Neural cell (in vitro differentiated cells): Measurements from ENCODE around the gene DNAAF3. TPM values are rescaled to one million over a fixed set of nuclear protein-coding genes. Genes with fewer than 3 reads are reported as not detected.

Experiments used
- H2AFZ ChIP-seq: fragments of 200-600, 300-800 bp; sonication (generic), shearing (Covaris generic); 2 replicates; pipeline ENCODE4 v1.6.0; 2014; ENCODE audit warnings: low read depth, mild to moderate bottlenecking, antibody characterized with exemption, low read length, moderate library complexity
- H3F3A ChIP-seq: fragments of 200-600 bp; shearing (Covaris generic); 2 replicates; pipeline ENCODE4 v1.6.1; 2016; ENCODE audit warnings: mild to moderate bottlenecking, moderate library complexity, mixed read lengths, antibody characterized with exemption, low read length; ENCODE audit not compliant: insufficient read depth, poor library complexity, severe bottlenecking
- H3K27ac ChIP-seq: fragments of 200-600, 300-800 bp; sonication (generic), shearing (Covaris generic); 2 replicates; pipeline ENCODE4 v1.5.1; 2014; ENCODE audit warnings: mild to moderate bottlenecking, low read length, moderate library complexity
- H3K27me3 ChIP-seq: fragments of 300-800, 200-600 bp; sonication (generic), shearing (Covaris generic); 2 replicates; pipeline ENCODE4 v1.6.0; 2014; ENCODE audit warnings: mild to moderate bottlenecking, low read depth, low read length, moderate library complexity; ENCODE audit not compliant: insufficient read depth
- H3K36me3 ChIP-seq: fragments of 300-800, 200-600 bp; sonication (generic), shearing (Covaris generic); 2 replicates; pipeline ENCODE4 v1.5.1; 2014; ENCODE audit warnings: mild to moderate bottlenecking, antibody characterized with exemption, low read length, moderate library complexity; ENCODE audit not compliant: insufficient read depth
- H3K4me2 ChIP-seq: fragments of 300-800, 200-600 bp; sonication (generic), shearing (Covaris generic); 2 replicates; pipeline ENCODE4 v1.6.0; 2014; ENCODE audit warnings: mild to moderate bottlenecking, low read length
- H3K4me3 ChIP-seq: fragments of 300-800, 200-600 bp; sonication (generic), shearing (Covaris generic); 2 replicates; pipeline ENCODE4 v1.5.1; 2014; ENCODE audit warnings: mild to moderate bottlenecking, low read length, moderate library complexity
- H3K79me2 ChIP-seq: fragments of 200-600 bp; shearing (Covaris generic); replicated peaks from 2 replicates; pipeline ENCODE4 v1.6.0; 2014; ENCODE audit warnings: mild to moderate bottlenecking, low read length, moderate library complexity; ENCODE audit not compliant: insufficient read depth
- H3K9ac ChIP-seq: fragments of 300-800, 200-600 bp; sonication (generic), shearing (Covaris generic); 2 replicates; pipeline ENCODE4 v1.6.1; 2016; ENCODE audit warnings: mild to moderate bottlenecking, low read length, mixed read lengths
- H3K9me2 ChIP-seq: fragments of 200-600 bp; shearing (Covaris generic); 2 replicates; pipeline ENCODE4 v1.6.1; 2016; ENCODE audit warnings: mild to moderate bottlenecking, low read length, mixed read lengths; ENCODE audit not compliant: insufficient read depth
- H3K9me3 ChIP-seq: fragments of 200-600, 300-800 bp; sonication (generic), shearing (Covaris generic); 2 replicates; pipeline ENCODE4 v1.6.1; 2016; ENCODE audit warnings: mild to moderate bottlenecking, mixed run types, low read length, moderate library complexity, mixed read lengths
- H4K20me1 ChIP-seq: fragments of 200-600 bp; shearing (Covaris generic); 2 replicates; pipeline ENCODE4 v1.6.1; 2016; ENCODE audit warnings: mild to moderate bottlenecking, mixed run types; ENCODE audit not compliant: insufficient read depth
- CTCF ChIP-seq: fragments of 450-650 bp; IDR thresholded peaks from 2 replicates; pipeline ENCODE4 v1.5.1; 2014; ENCODE audit warnings: antibody characterized with exemption, mild to moderate bottlenecking, moderate library complexity; ENCODE audit not compliant: poor library complexity, severe bottlenecking
- EP300 ChIP-seq: fragments of 450-650 bp; conservative IDR thresholded peaks from 2 replicates; pipeline ENCODE4 v1.6.1; 2014; ENCODE audit warnings: antibody characterized with exemption, mild to moderate bottlenecking, moderate library complexity; ENCODE audit not compliant: poor library complexity, severe bottlenecking
- EZH2 ChIP-seq: fragments of 200-600, 300-800 bp; shearing (Covaris generic), sonication (generic); IDR thresholded peaks from 2 replicates; pipeline ENCODE4 v1.6.1; 2014; ENCODE audit warnings: antibody characterized with exemption, low read length, borderline replicate concordance, mild to moderate bottlenecking; ENCODE audit not compliant: insufficient read depth, poor library complexity, severe bottlenecking
- MXI1 ChIP-seq: fragments of 450-650 bp; conservative IDR thresholded peaks from 2 replicates; pipeline ENCODE4 v1.6.1; 2014; ENCODE audit warnings: antibody characterized with exemption, mild to moderate bottlenecking; ENCODE audit not compliant: poor library complexity, severe bottlenecking
- POLR2AphosphoS5 ChIP-seq: IDR thresholded peaks from 2 replicates; pipeline ENCODE4 v1.6.1; 2012
- RAD21 ChIP-seq: fragments of 450-650 bp; conservative IDR thresholded peaks from 2 replicates; pipeline ENCODE4 v1.6.1; 2014; ENCODE audit warnings: antibody characterized with exemption, mild to moderate bottlenecking, moderate library complexity
- SMC3 ChIP-seq: fragments of 450-650 bp; conservative IDR thresholded peaks from 2 replicates; pipeline ENCODE4 v1.6.1; 2014; ENCODE audit warnings: antibody characterized with exemption, mild to moderate bottlenecking, moderate library complexity; ENCODE audit not compliant: poor library complexity
- TAF1 ChIP-seq: IDR thresholded peaks from 2 replicates; pipeline ENCODE4 v1.6.1; 2012; ENCODE audit warnings: low read depth
- polyA plus RNA-seq: library from polyadenylated mRNA; depleted of rRNA; stranded (reverse); fragments of >200 nt; gene quantifications from 2 replicates; pipeline ENCODE4 v1.2.3, GENCODE V29; 2014
- TF ChIP-seq, protein P1 (sequence below): IDR thresholded peaks from 2 replicates; pipeline ENCODE4 v1.6.1; 2012; ENCODE audit warnings: borderline replicate concordance

Gene DNAAF3
- polyA plus RNA-seq, 1 donor from 2014 or later: 0.38 TPM

DNA sequence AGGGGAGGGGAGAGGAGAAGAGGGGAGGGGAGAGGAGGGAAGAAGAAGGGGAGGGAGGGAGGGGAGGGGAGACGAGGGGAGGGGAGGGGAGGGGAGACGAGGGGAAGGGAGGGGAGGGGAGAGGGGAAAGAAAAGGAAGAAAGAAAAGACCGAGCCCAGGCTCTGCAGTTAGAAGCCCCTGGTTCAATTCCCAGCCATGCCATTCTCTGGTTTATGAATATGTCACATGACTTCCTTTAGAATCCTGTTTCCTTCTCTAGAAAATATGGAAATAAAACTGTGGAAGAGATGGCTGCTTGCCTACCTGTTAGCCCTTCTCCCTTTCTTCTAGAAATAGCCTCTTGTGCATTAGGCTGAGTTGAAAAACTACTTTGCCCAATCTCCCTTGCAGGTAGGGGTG lies 31.7 kb downstream of the DNAAF3 start:
- Histone ChIP-seq H3K79me2 (no peaks in the 10 kb centered on the region), H3K27me3 (no peaks in the 10 kb centered on the region), H3F3A (no peaks in the 10 kb centered on the region), H4K20me1 (no peaks in the 10 kb centered on the region), H3K36me3 (no peaks in the 10 kb centered on the region), H3K9me3 (no peaks in the 10 kb centered on the region), H3K9ac (no peak overlapping the region), H3K4me3 (no peak overlapping the region), H3K27ac (no peak overlapping the region), H3K4me2 (no peak overlapping the region), H3K9me2 (no peaks in the 10 kb centered on the region), H2AFZ (no peak overlapping the region)
- TF ChIP-seq POLR2AphosphoS5: no peak
- TF ChIP-seq, protein P1, sequence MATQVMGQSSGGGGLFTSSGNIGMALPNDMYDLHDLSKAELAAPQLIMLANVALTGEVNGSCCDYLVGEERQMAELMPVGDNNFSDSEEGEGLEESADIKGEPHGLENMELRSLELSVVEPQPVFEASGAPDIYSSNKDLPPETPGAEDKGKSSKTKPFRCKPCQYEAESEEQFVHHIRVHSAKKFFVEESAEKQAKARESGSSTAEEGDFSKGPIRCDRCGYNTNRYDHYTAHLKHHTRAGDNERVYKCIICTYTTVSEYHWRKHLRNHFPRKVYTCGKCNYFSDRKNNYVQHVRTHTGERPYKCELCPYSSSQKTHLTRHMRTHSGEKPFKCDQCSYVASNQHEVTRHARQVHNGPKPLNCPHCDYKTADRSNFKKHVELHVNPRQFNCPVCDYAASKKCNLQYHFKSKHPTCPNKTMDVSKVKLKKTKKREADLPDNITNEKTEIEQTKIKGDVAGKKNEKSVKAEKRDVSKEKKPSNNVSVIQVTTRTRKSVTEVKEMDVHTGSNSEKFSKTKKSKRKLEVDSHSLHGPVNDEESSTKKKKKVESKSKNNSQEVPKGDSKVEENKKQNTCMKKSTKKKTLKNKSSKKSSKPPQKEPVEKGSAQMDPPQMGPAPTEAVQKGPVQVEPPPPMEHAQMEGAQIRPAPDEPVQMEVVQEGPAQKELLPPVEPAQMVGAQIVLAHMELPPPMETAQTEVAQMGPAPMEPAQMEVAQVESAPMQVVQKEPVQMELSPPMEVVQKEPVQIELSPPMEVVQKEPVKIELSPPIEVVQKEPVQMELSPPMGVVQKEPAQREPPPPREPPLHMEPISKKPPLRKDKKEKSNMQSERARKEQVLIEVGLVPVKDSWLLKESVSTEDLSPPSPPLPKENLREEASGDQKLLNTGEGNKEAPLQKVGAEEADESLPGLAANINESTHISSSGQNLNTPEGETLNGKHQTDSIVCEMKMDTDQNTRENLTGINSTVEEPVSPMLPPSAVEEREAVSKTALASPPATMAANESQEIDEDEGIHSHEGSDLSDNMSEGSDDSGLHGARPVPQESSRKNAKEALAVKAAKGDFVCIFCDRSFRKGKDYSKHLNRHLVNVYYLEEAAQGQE: no peak
- no peak for TF ChIP-seq EP300
- no peak for TF ChIP-seq CTCF
- TF ChIP-seq RAD21: no peak
- no peak for TF ChIP-seq MXI1
- TF ChIP-seq SMC3: no peak
- no peak for TF ChIP-seq EZH2
- no peak for TF ChIP-seq TAF1

DNA sequence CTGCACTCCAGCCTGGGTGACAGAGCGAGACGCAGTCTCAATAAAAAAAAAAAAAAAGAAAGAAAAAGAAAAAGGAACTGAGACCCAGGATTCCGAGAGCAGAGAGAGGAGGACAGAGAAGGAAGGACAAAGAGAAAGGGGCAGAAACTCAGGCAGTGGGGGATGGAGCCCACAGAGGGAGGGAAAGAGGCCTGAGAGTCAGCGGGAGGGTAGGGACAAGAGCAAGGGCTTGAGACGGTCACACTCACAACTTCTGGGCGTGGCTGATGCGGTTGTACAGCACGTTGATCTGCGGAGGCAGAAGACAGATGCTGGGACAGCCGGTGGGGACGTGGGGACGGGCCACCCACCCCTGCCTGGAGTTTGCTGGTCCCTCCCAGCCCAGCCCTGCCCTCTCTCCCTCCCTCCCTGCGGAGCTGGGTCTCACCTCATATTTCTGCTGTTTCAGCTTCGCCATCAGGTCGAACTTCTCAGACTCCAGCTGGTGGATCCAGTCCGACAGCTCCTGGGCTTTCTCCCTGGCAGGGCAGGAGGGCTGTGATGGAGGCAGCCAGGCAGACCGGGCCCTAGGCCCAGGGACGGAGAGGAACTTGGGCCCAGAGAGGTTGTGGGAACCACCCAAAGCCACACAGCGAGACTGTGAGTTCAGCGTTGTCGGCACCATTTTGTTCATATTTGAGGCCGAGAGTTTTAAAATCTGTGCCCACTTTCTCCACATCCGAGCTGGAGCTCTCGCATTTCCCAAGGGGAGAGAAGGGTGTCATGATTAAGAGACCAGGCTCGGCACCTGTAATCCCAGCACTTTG lies 32.6 kb downstream of the DNAAF3 start:
- no peaks in the 10 kb centered on the region for H3K9me2 ChIP-seq
- H3K36me3 ChIP-seq: no peaks in the 10 kb centered on the region
- no peaks in the 10 kb centered on the region for H3K9me3 ChIP-seq
- H3K9ac ChIP-seq: no peak overlapping the region
- H2AFZ ChIP-seq: no peak overlapping the region
- no peaks in the 10 kb centered on the region for H4K20me1 ChIP-seq
- no peaks in the 10 kb centered on the region for H3K79me2 ChIP-seq
- TF ChIP-seq MXI1: no peak
- no peak for TF ChIP-seq EP300
- TF ChIP-seq EZH2: no peak
- TF ChIP-seq RAD21: no peak
- TF ChIP-seq SMC3: no peak
- TF ChIP-seq POLR2AphosphoS5: no peak
- TF ChIP-seq CTCF: no peak
- TF ChIP-seq, protein P1: no peak
- TF ChIP-seq TAF1: no peak
- no peak overlapping the region for H3K4me2 ChIP-seq
- H3K4me3 ChIP-seq: no peak overlapping the region
- no peak overlapping the region for H3K27ac ChIP-seq
- no peaks in the 10 kb centered on the region for H3K27me3 ChIP-seq
- no peaks in the 10 kb centered on the region for H3F3A ChIP-seq
